Activated effector memory CD4-positive, alpha-beta T cell treated with Interleukin-2 at 50 U/mL for 16 hours (primary cell): ENCODE data around the gene NMNAT3.

Source experiments
- DNase-seq: peaks from one replicate; pipeline ENCODE4 v3.0.0-alpha.2; 2020

Gene NMNAT3

DNA sequence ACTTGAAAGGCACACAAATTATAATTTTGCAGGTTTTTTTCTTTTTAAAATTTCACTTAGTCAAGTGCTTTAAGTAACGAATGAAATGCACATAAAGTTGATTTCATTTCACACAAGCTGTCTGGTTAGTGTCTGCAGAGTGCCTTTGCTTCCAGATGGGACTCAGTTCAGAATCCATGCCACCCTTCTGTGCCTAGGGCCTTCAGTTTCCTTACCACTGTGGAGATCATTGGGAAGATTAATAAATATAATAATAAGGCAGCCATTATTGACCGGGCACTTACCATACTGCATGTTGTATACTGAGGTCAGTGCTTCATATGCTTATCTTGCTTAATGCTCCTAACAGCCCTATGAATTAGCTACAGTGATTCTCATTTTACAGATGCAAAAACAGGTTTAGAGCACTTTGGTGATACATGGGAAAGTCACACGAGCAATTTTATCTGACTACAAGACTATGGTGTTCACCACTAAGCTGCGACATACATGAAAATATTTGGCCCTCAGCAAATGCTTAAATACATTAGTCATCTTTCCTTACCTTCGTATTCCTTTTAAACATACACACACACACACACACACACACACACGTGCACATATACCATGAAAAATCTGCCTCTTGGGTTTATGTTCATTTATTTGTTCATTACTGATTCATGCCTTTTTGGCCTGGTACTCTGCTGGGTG lies 3.1 kb downstream of the NMNAT3 start:
- no peak for DNase-seq

DNA sequence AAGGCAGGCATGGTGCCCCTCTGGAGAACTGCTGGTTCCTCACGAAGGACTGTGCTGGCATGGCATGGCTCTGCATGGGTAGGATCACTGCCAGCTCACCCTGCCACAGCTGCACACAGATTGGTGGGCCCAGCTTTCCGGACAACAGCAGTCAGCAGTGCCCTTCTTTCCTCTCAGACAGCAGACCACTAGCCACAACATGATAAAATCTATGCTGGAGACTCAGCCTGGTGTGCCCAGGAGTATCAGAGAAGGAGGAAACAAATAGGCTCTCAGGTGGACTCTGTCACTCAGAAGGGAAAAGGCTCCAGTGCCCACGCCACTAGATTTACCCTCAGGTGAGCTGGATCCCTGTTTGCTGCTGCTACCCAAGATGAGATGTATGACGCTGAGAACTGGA lies 4.9 kb downstream of the NMNAT3 start:
- DNase-seq: no peak

DNA sequence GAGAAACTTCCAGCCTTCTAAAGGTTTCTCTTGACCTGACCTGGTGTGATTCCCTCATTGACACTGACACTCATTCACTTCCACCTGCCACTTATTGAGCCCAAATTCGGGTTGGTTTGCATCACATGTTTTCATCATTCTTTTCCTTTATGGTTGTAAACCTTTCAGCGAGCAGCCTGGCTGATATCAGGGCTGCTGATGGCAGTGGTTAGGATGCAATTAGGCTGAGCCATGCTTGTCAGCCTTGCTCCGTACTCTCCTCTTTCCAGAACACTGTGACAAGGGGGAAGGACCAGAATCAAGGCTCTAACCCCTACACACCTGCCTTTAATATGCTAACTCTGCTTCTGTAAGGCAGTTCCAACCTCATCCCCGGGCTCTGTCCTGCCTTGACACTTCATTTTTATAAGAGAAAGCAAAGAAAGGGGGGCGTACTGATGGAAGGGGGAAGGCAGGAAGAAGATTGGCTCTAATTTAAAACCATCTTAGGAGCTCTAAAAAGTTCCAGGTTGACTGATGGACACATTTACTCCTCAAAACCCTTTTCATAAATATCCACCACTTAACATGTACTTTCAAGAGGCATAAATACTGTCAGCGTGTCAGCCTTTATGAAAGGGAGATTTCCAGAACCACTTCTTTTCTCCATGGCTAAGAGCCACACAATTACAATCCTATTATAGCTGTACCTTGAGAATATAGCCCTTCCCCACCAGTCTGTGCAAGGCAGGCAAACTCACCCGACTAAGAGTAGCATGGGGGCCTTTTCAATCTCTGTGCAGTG lies 5.7 kb downstream of the NMNAT3 start:
- DNase-seq: no peak

DNA sequence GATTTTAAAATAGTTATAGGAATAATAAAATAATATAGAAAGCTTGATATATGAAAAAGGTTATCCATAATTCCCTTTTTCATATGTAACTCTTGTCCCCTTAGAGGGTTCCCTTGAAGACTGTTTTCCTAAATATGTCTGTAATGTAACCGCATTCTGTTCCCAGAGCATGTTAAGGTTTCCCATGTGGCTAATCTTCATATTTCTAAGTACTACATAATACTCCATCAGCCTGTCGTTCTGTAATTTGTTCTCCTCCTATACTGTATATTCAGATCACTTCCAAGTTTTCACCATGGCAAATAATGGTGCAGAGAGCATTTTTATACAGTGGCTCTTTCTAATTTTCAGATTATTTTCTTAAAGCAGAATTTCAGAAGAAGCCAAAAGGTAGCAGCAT lies 6.7 kb downstream of the NMNAT3 start:
- no peak for DNase-seq

DNA sequence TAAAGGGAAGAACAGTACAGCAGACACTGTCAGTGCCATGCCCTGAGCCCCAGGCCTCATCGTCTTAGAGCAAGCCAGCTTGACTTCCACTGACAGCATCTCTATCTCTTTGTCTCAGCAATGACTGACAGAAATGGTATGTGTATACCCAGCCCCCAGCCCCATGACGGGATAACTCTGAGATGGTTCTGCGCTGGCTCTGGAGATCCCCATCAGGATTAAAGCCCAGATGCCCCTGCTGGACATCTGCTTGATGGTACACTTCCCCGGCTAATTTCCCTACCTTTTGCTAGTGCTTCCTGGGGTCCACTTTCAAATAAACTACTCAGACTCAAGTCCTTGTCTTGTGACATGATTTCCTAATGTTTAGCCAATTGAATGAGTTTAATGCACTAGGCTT lies 7.6 kb downstream of the NMNAT3 start:
- DNase-seq: no peak

DNA sequence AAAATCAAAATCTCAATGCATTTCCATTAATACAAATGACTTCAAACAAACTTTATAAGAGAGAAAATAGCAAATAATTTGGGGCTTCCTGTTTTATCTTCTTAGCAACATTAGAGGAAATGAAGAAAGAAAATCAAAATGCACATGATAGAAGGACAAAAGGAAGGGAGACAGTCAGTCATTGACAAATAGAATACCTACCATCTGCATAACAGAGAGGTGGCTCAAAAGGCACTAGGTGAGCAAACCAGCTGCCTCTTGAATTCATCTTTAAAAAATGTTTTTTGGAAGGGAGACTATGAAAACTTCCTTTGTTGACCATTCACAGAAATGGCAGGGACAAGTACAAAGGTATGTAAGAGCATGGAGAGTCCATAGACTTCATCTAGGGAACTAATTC lies 9.4 kb downstream of the NMNAT3 start:
- no peak for DNase-seq

DNA sequence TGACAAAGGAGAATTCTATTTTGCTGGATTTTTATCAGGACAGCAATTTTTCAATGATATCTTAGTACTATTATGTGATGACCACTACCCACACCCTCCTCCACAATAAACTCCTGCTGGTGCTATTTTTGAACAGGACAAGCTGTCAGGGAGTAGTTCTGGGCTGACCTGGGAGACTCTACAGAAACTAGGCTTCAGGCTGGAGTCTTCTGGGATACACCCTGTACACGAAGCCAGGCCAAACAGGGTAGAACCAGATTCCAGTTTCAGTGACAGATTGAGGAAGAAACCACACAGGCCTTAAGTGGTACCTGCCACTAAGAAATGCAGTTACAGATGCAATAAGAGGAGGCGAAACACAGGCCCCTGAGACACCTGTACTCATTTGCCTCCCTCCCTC lies 12.8 kb downstream of the NMNAT3 start:
- DNase-seq: no peak

DNA sequence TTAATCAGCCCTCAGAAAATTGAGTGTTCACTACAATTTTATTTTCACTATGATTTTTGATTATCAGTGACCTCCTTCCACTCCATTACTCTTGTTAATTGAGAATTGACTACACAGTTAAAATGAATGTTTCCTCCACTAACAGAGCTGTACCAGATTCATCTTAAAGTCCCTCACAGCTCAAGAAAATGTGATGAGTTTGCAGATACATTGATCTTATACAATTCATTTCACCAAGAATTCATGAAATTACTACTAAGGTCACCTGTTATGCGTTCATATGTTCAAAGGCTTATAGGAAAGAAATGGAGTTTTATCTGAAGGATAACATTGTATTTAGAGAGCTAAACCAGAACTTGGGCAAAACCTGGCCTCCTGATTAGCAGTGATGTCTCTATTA lies 17.5 kb downstream of the NMNAT3 start:
- no peak for DNase-seq

DNA sequence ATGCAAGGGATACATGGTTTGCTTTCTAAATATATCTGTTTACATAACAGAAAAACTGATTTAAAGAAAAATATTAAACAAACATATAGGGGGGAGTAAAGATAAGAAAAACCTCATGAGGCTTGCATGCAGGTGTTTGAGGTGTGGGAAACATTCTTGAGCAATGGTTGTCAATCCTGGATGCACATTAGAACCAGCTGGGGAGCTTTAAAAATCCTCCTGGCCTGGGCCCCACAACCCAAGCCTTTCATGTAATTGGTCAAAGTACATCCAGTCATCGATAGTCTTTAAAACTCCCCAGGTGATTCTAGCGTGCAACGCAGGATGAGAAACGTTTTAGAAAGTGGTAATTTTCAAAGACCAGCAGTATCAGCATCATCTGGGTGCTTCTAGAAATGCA lies 18.3 kb downstream of the NMNAT3 start:
- DNase-seq: no peak

DNA sequence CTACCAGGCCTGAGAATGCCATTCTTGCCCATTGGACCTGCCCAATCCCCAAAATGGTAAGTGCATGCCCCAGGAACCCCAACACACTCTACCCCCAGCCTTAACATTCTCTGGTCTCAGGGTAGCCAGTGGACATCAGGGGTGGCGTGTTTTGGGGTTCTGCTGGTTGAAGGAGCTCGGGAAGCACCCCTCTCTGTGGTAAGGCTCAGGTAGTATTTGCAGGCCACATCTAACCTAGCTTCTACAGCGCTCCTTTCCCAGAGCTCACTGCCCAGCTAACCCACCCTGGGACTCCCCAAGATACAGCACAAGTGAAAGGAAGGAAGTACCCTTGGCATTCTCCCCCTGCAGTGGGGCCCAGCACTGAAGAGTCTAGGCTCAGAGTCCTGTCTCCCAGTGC lies 19.8 kb downstream of the NMNAT3 start:
- no peak for DNase-seq

DNA sequence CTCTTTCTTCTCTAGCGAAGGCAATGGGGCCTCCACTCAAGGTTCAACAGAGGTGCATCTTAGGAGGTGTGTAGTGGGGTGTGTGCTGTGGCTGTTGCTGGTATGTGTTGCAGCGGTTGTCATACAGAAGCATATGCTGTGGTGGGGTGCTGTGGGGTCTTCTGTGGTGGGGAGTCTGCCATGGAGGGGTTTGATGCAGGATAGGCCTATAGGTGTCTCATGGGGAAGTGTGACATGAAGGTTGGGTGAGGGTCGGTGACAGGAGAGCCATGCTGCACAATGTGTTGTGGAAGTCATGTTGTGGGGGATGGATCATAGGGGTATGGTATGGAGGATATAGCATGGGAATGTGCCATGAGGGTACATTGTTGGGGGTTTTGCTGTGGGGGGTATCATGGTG lies 20.3 kb downstream of the NMNAT3 start:
- no peak for DNase-seq

DNA sequence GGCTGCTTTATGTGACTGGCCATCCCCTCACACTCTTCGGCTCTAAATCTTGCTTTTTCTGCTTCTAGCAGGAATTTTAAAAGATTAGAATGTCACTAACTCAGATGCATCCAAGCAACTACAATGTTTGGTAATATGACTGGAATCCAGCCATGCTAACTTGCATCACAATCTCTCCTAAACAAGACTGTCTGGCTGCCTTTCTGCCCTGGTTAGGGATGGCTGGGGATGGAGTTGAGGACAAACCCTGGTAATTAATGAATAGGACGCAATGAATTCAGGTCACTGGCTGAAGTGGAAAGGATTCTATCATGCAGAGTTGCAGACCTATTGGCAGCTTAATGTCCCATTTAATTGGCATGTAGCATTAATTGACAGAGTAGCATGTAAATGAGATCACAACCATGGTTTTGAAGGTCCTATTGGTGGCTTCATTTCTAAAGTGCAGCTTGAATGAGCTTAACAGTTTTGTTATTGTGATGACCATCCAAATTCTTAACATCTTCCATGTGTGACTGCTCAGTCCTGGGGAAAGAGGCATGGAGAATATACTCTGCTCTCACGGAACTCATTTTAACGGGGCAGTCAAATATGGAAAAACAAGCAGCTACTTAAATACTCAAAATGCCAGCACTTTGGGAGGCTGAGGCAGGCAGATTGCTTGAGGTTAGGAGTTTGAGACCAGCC lies 21.7 kb downstream of the NMNAT3 start:
- no peak for DNase-seq

DNA sequence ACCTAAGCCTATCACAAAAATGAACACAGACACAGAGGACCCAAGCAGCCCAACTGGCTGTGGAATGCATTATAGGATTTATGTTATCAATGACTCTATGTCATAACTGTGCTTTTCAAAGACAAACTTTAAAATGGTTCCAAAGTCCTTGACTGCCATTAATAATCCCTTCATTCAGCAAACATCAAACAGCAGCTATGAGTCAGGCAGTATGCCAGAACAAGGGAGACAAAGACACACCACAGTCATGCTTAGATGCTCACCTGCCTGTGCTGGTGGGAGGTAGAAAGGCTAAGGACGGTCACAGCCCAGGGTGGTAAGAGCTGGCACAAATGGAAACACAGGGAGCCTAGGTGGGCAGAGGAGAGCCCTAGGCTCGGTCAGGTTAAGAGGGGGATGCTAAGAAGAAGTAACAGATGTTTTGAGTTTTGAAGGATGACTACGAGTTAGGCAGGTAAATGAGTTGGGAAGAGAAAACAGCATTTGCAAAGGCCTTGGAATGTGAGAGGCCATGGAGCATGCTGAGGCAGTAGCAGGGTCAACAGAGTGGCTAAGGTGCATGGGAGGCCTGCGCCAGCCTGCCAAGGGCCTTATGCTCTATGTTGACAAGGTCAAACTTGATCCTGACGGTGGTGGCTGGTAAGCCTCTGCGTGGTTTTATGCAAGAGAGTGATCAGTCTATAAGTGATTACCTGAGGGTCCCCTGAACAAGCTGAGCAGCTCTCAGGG lies 23.0 kb downstream of the NMNAT3 start:
- DNase-seq: no peak

DNA sequence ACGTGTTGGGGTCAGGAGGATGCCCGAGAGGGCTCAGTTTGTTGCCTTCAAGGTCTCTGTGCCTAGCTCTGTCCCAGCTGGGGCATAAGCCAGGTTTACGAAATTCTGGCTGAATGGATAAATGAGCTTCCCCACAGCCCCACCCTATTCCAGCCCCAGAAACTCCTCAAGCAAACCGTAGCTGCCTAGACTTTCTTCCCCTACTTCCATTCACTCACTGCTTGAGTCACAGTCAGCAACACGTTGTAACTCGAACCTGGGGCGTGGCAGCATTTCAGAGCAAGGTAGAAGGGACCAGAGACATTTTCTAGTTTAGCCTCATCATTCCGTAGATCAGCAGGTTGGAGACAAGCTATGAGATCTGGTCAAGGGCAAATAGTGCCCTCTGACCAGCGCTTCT lies 24.2 kb downstream of the NMNAT3 start:
- DNase-seq: no peak

DNA sequence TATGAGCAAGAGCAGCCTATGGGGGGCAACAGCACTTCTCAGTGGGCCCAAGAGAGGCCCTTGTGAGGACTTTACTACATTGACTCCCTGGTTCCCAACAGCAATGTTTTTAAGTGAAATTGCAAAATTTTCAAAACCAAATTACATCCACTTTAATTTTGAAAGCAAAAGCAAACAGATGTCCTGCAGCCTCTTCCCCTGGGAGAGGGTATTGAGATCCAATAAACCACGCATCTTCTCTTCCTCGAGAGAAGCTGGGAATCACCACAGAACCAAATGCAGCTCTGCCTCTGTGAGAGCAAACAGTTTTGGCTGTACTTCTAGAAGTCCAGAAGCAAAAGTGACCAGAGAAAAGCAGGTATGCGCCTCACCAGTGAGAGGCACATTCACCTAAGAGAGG lies 25.2 kb downstream of the NMNAT3 start:
- DNase-seq: no peak

DNA sequence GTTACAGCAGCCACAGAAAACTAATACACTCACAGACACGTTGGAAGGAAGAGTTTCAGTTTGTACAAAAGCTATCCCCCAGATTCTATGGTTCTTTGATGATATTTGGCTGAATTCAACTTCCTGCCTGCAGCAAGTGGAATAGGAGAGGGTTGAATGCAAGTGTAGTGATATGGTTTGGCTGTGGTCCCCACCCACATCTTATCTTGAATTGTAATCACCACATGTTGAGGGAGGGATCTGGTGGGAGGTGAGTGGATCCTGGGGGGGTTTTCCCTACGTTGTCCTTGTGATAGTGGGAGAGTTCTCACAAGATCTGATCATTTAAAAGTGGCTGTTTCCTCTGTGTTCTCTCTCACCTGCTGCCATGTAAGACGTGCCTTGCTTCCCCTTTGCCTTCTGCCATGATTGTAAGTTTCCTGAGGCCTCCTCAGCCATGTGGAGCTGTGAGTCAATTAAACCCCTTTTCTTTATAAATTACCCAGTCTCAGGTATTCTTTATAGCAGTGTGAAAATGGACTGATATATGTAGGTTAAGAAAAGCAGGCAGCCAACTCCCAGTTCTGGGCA lies 29.8 kb downstream of the NMNAT3 start:
- no peak for DNase-seq

DNA sequence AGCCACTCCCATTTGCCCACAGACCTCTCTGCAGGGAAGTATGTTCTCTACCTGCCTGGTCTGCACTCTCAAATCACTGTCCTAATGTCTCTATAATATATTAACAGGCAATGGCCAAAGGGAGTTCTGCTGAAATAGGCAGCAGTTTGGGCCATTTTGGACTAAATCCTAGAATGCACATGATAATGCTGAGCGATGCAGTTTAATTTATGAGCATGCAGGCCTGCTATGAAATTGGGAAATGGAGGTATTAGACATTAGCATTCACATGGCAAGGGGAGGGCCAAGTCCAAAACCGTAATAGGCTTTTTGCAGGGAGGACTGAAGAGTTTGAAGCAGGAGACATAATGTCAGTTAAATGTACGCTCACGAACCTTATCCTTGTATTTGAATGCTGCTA lies 31.3 kb downstream of the NMNAT3 start:
- DNase-seq: no peak

DNA sequence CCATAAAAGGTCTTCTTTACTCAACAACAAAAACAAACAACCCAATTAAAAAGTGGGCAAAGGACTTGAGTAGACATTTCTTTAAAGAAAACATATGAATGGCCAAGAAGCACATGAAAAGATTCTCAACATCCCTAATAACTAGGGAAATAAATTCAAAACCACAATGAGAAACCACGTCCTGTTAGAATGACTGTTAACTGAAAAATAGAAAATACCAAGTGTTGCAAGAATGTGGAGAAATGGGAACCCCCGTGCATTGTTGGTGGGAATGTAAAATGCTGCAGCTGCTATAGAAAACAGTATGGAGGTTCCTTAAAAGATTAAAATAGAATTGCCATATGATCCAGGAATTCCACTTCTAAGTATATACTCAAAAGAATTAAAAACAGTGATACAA lies 34.8 kb downstream of the NMNAT3 start:
- no peak for DNase-seq

DNA sequence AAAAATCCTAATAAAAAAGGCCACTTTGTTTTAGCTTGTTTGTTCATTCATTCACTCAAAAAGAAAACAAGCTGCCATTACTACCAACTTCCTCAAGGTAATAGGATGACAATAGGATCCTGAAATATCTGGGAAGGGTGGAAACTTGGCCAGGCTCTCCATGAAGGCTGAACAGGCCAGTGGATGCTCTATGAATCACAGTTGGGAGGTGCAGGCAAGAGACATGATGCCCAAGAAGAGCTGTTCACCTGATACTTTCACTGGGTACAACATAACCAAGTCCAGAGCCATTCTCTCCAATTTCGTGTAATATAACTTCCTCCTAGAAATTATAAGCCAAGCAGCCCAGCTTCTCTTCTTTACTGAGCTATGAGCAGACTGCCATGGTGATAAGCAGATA lies 37.3 kb downstream of the NMNAT3 start:
- no peak for DNase-seq

DNA sequence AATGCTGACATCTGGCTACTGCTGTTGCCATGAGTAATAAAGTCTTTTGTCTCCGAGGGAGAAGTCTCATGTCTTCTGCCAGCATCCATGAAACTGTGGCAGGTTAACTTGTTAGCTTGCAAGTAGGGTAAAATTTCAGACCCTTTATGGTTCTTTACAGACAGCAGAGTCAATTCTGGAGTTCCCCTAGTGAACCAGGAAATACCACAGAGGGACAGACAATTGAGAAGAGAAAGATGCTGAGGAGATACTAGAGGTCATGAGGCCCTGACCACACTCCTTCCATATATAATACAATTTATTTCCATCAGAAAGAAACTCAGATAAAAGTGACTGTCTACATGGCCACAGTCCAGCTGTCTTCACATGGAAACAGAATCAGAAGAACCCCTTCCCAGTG lies 38.1 kb downstream of the NMNAT3 start:
- DNase-seq: no peak

DNA sequence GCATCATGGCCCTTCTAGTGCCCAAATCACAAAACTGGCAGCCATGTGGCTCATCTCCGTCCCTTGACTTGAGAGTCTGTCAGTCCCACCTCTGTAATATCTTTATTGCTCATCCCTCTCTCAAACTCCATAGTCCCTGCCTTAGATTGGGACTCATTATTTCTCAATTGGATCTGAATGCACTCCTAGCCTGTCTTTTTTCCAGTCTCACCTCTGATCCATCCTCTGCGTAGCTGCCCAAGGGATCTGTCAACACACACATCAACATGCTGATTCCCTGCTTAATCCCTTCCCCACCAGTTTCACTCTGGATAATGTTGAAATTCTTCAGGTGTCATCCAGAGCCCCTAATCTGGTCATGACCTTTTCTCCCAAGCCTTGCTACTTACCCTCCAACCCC lies 39.3 kb downstream of the NMNAT3 start:
- DNase-seq: no peak

DNA sequence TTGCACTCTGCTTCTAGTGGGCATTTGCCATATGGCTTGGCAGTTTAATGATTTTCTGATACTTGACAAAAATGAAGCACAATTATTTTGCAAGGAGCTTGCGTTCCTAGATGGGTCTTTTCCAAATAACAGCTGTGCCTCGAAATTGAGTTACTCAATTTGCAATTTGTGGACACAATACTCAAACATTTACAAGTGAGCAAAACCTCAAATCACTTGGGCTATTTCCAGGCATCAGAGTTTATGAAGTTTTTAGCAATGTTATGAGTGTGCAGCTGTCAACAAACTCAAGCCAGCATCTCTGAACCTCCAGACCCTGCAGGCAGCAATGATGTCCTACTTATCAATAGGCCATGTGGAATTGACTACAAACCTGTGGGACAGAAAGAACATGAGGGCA lies 41.3 kb downstream of the NMNAT3 start:
- no peak for DNase-seq

DNA sequence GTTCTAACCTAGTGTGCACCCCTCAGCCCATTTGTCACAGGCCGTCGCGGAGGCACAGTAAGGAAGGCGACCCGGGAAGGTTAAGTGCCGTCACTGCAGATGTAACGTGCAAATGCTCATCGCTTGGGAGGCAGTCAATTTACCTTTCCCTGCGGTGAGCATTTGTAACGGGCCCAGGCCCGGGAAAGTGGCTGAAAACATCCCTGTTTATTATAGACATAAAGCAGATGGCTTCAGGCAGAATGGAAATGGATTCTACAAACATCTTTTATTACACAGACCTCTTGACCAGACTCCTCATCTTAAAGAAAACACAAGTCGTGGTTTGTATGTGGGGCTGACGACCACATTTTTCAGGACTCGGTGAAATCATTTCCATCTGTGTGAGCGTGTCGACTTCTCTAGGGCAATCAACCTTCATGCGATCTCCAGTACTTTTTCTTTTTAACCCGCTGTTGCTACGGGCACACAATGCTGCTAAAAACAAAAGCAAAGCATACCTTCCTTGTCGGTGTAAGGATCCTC lies 43.6 kb downstream of the NMNAT3 start:
- DNase-seq: no peak
